OCI-LY1 (cell line): ENCODE data around the gene CHRNA3.

Source experiments
- H2AFZ ChIP-seq: fragments of 200-600 bp; sonication (generic), shearing (Covaris generic); 2 replicates; pipeline ENCODE4 v1.6.0; 2014; ENCODE audit warnings: antibody characterized with exemption, mild to moderate bottlenecking, low read length
- H3F3A ChIP-seq: fragments of 200-600 bp; sonication (generic), shearing (Covaris generic); 2 replicates; pipeline ENCODE4 v1.6.0; 2014; ENCODE audit warnings: mild to moderate bottlenecking, antibody characterized with exemption, low read length, moderate library complexity; ENCODE audit not compliant: insufficient read depth
- H3K27ac ChIP-seq: fragments of 200-600 bp; sonication (generic); 2 replicates; pipeline ENCODE4 v1.5.1; 2014; ENCODE audit warnings: low read length, mixed run types, mild to moderate bottlenecking, low read depth; ENCODE audit not compliant: poor library complexity, severe bottlenecking
- H3K27me3 ChIP-seq: fragments of 200-600 bp; sonication (generic); 2 replicates; pipeline ENCODE4 v1.6.0; 2014; ENCODE audit warnings: antibody characterized with exemption, mild to moderate bottlenecking, low read length, moderate library complexity; ENCODE audit not compliant: insufficient read depth
- H3K36me3 ChIP-seq: fragments of 200-600 bp; sonication (generic); 2 replicates; pipeline ENCODE4 v1.6.1; 2014; ENCODE audit warnings: mild to moderate bottlenecking, antibody characterized with exemption, low read length, moderate library complexity, mixed read lengths; ENCODE audit not compliant: insufficient read depth
- H3K4me1 ChIP-seq: fragments of 200-600 bp; sonication (generic); 2 replicates; pipeline ENCODE4 v1.5.1; 2014; ENCODE audit warnings: mild to moderate bottlenecking, low read length, moderate library complexity; ENCODE audit not compliant: insufficient read depth, severe bottlenecking
- H3K4me2 ChIP-seq: fragments of 200-600 bp; sonication (generic), shearing (Covaris generic); 2 replicates; pipeline ENCODE4 v1.6.1; 2014; ENCODE audit warnings: low read length
- H3K4me3 ChIP-seq: fragments of 200-600 bp; sonication (generic); 2 replicates; pipeline ENCODE4 v1.5.1; 2014; ENCODE audit warnings: low read length, low read depth, mild to moderate bottlenecking, mixed read lengths; ENCODE audit not compliant: poor library complexity, severe bottlenecking
- H3K79me2 ChIP-seq: fragments of 200-600 bp; shearing (Covaris generic); 2 replicates; pipeline ENCODE4 v1.6.1; 2016; ENCODE audit warnings: mixed run types, low read length, mixed read lengths; ENCODE audit not compliant: insufficient read depth
- H3K9ac ChIP-seq: fragments of 200-600 bp; sonication (generic), shearing (Covaris generic); 2 replicates; pipeline ENCODE4 v1.6.1; 2014; ENCODE audit warnings: mild to moderate bottlenecking, low read length, mixed read lengths
- H3K9me2 ChIP-seq: fragments of 200-600 bp; sonication (generic), shearing (Covaris generic); 2 replicates; pipeline ENCODE4 v1.6.1; 2014; ENCODE audit warnings: low read depth, mild to moderate bottlenecking, low read length, mixed read lengths
- H3K9me3 ChIP-seq: fragments of 200-600 bp; shearing (Covaris generic); 2 replicates; pipeline ENCODE4 v1.6.1; 2014; ENCODE audit warnings: low read length, mixed read lengths
- H4K20me1 ChIP-seq: fragments of 200-600 bp; sonication (generic), shearing (Covaris generic); 2 replicates; pipeline ENCODE4 v1.6.0; 2016; ENCODE audit warnings: mild to moderate bottlenecking, low read length; ENCODE audit not compliant: insufficient read depth
- EZH2 ChIP-seq: fragments of 200-600 bp; sonication (generic), shearing (Covaris generic); IDR thresholded peaks from 2 replicates; pipeline ENCODE4 v1.8.0; 2017; ENCODE audit warnings: borderline replicate concordance, mixed run types, mild to moderate bottlenecking, antibody characterized with exemption, low read length, moderate library complexity, mixed read lengths
- TF ChIP-seq, protein P1 (sequence below): fragments of 200-600 bp; sonication (generic), shearing (Covaris generic); IDR thresholded peaks from 2 replicates; pipeline ENCODE4 v1.5.1; 2017; ENCODE audit warnings: mild to moderate bottlenecking, antibody characterized with exemption, low read length, moderate library complexity, mixed read lengths

The CHRNA3 gene

DNA sequence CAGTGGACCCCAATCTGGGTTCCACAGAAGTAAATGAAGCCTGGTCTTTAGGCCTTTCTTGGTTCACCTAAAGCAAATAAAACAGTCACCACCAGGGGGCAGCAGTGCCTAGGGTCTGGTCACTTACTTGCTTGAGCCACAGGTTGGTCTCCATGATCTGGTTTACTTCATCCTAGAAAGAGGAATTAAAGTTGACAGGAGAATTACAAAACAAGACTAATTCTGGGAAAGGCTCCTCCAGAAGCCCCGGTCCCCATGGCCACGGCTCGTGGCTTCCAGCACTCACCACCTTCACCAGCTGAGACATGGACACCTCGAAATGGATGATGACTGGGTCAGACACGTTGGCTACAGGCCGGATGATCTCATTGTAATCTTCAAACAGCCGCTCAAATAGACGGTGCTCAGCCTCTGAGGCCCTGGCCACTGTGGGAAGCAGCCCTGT lies 2.3 kb downstream of the CHRNA3 start:
- TF ChIP-seq, protein P1, sequence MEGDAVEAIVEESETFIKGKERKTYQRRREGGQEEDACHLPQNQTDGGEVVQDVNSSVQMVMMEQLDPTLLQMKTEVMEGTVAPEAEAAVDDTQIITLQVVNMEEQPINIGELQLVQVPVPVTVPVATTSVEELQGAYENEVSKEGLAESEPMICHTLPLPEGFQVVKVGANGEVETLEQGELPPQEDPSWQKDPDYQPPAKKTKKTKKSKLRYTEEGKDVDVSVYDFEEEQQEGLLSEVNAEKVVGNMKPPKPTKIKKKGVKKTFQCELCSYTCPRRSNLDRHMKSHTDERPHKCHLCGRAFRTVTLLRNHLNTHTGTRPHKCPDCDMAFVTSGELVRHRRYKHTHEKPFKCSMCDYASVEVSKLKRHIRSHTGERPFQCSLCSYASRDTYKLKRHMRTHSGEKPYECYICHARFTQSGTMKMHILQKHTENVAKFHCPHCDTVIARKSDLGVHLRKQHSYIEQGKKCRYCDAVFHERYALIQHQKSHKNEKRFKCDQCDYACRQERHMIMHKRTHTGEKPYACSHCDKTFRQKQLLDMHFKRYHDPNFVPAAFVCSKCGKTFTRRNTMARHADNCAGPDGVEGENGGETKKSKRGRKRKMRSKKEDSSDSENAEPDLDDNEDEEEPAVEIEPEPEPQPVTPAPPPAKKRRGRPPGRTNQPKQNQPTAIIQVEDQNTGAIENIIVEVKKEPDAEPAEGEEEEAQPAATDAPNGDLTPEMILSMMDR: peak; percentile 84
- TF ChIP-seq EZH2: no peak
- Histone ChIP-seq H3F3A (no peaks in the 10 kb centered on the region), H3K27me3 (no peaks in the 10 kb centered on the region), H3K36me3 (no peaks in the 10 kb centered on the region), H3K4me3 (no peak overlapping the region), H3K4me1 (no peaks in the 10 kb centered on the region), H4K20me1 (no peaks in the 10 kb centered on the region), H3K9ac (no peak overlapping the region), H2AFZ (no peak overlapping the region), H3K4me2 (no peak overlapping the region), H3K79me2 (no peaks in the 10 kb centered on the region), H3K9me2 (no peaks in the 10 kb centered on the region), H3K27ac (no peak overlapping the region), H3K9me3 (no peaks in the 10 kb centered on the region)

DNA sequence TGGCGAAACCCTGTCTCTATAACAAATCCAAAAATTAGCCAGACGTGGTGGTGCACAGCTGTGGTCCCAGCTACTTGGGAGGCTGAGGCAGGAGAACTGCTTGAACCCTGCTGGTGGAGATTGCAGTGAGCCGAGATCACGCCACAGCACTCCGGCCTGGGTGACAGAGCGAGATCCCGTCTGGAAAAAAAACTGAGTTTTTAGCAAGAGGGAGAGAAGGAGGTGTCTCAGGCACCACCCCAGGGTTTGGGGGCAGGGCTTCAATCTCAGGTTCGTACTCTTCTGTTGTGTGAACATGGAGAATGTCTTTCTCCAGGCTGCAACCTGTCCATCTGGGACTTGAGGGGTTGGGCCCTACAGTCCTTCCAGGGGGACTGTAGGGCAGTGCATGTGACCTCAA lies 2.7 kb downstream of the CHRNA3 start:
- Histone ChIP-seq H3K27ac (no peak overlapping the region), H3K79me2 (no peaks in the 10 kb centered on the region), H3K36me3 (no peaks in the 10 kb centered on the region), H3K4me1 (no peaks in the 10 kb centered on the region), H3K4me3 (no peak overlapping the region), H3K9ac (no peak overlapping the region), H3K27me3 (no peaks in the 10 kb centered on the region), H3F3A (no peaks in the 10 kb centered on the region), H3K9me3 (no peaks in the 10 kb centered on the region), H2AFZ (no peak overlapping the region), H3K4me2 (no peak overlapping the region), H3K9me2 (no peaks in the 10 kb centered on the region), H4K20me1 (no peaks in the 10 kb centered on the region)
- TF ChIP-seq, protein P1: no peak
- TF ChIP-seq EZH2: no peak

DNA sequence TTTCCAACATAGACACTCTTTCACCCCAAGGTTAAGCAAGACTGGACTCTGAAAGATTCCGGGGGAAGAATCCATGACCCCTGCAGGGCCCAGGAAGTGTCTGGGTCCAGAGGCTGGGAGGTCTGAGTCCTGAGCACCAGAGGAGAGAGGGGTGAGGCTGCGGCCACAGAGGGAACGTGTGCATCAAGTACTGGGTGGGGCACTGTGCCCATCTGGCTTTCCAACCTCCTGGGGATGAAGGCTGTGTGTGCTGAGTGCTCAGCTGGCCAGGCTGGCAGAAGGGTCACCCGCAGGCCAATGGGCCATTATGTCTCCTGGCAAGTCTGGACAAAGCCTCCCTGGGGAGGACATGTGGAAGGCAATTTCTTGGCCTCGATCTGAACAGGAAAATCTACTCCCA lies 3.3 kb downstream of the CHRNA3 start:
- TF ChIP-seq, protein P1: no peak
- no peak for TF ChIP-seq EZH2
- Histone ChIP-seq H3K27me3 (no peaks in the 10 kb centered on the region), H3K4me3 (no peak overlapping the region), H3K4me1 (no peaks in the 10 kb centered on the region), H3K9ac (no peak overlapping the region), H3K27ac (no peak overlapping the region), H2AFZ (no peak overlapping the region), H3K4me2 (no peak overlapping the region), H3K9me2 (no peaks in the 10 kb centered on the region), H3K79me2 (no peaks in the 10 kb centered on the region), H3K9me3 (no peaks in the 10 kb centered on the region), H3K36me3 (no peaks in the 10 kb centered on the region), H3F3A (no peaks in the 10 kb centered on the region), H4K20me1 (no peaks in the 10 kb centered on the region)
